Activated CD8-positive, alpha-beta memory T cell treated with anti-CD3 and anti-CD28 coated beads for 36 hours (primary cell): ENCODE measurements around the gene ZNF81. TPM values are rescaled to one million over a fixed set of nuclear protein-coding genes. Genes with fewer than 3 reads are reported as not detected.
"Not testable (repeated sequence)": the region's sequence is repeated elsewhere in the genome, so short reads cannot be mapped to it uniquely, and the experiment has no call there.

Experiments used
- CTCF ChIA-PET: fragments of 350-600 bp; sonication (Branson Sonifier 250); formaldehyde crosslinking; loops from one replicate; lab custom pipeline; 2021; ENCODE audit warnings: antibody characterized with exemption; lab: Charles Lee
- POLR2A ChIA-PET: fragments of 350-600 bp; sonication (Branson Sonifier 250); formaldehyde crosslinking; loops from one replicate; lab custom pipeline; 2021; ENCODE audit warnings: antibody characterized with exemption; lab: Charles Lee
- total RNA-seq, 2 experiments: library from RNA; stranded (reverse); gene quantifications; one replicate each; pipeline ENCODE4 v1.2.3, GENCODE V29; 2021

Gene ZNF81
- total RNA-seq, 2 experiments from 2014 or later = 5.5 to 5.7 TPM

DNA sequence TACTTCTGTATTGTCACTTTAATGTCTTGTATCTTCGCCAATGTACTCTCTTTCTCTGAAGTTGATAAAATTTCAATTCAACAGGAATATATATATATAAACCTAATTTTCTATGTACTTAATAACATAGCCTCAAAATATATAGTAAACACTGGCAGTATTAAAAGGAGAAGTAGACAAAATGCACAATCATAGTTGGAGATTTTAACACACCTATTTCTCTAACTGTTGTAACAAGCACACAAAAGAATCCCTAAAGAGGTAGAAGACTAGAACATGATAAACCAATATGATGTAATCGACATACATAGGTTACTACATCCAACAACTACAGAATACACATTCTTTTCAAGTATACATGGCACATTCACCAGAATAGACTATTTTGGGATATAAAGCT, 65.5 kb downstream of the ZNF81 start:
- ChIA-PET POLR2A (no interaction called here), CTCF (no interaction called here)

DNA sequence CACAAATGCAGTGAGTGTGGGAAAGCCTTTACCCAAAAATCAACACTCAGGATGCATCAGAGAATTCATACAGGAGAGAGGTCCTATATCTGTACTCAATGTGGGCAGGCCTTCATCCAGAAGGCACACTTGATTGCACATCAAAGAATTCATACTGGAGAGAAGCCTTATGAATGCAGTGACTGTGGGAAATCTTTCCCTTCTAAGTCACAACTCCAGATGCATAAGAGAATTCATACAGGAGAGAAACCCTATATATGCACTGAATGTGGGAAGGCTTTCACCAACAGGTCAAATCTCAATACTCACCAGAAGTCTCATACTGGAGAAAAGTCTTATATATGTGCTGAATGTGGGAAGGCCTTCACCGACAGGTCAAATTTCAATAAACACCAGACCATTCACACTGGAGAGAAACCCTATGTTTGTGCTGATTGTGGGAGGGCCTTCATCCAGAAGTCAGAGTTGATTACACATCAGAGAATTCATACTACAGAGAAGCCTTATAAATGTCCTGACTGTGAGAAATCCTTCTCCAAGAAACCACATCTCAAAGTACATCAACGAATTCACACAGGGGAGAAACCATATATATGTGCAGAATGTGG, 79.3 kb downstream of the ZNF81 start:
- POLR2A ChIA-PET = no interaction called here
- CTCF ChIA-PET = no interaction called here

DNA sequence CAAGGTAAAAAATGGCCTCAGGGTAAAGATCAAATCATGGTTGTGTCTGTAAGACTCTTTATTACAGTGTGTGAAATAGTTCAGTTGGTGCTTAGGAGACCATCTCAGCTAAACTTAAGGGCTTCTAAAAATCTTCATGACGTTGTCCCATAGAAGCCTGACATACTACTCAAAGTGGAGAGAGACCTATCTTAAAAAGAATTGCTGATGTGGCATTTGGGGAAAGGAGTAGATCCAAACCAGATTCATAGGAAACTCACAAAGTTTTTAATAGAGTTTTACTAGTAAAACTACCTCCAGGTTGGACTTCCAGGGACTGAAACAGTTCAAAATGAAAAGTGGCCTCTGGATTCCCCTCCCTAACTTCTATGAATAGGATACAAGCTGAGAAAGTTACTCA, 81.6 kb downstream of the ZNF81 start:
- CTCF ChIA-PET = no interaction called here

DNA sequence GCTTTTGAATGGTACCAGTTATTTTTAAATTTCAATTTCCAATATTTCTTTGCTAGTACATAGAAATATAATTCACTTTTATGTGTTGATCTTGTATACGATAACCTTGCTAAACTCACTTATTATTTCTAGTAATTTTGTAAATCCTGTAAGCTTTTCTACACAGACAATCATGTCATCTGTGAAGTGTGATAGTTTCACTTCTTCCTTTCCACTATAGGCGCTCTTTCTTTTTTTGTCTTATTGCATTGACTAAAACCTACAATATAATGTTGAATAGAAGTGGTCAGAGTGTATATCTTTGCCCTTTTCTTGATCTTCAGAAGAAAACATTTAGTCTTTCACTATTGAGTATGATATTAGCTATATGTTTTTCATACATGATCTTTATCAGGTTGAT, 90.5 kb downstream of the ZNF81 start:
- ChIA-PET POLR2A (no interaction called here), CTCF (no interaction called here)

More for the DNA sequence above, 81.6 kb downstream of the ZNF81 start:
- POLR2A ChIA-PET = no interaction called here

DNA sequence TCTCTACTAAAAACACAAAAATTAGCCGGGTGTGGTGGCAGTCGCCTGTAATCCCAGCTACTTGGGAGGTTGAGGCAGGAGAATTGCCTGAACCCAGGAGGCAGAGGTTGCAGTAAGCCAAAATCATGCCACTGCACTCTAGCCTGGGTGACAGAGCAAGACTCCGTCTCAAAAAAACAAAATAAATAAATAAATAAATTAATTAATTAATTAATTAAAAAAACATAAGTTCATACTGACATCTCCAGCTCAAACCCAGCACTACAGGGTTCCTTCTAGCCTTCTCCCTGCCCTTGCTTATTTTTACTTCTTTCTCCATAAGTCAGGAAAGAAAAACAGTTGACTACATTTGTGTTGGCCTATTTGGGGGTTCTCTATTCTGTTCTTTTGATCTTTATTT, 95.3 kb downstream of the ZNF81 start:
- POLR2A ChIA-PET, CTCF ChIA-PET: not testable (repeated sequence)

DNA sequence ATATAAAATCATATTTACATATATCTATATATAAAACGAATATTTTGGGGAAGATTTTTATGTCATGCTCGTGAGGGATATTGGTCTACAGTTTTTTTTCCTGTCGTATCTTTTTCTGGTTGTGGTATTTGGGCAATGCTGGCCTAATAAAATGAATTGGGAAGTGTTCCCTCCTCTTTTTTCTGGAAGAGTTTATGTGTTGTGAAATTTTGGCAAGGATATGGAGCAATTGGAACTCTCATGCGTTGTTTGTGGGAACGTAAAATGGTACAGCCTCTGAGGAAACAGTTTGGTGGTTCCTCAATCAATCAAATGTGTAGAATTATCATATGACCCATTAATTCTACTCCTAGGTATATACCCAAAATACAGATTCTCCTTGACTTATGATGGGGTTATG, 97.2 kb downstream of the ZNF81 start:
- ChIA-PET POLR2A (no interaction called here), CTCF (no interaction called here)

DNA sequence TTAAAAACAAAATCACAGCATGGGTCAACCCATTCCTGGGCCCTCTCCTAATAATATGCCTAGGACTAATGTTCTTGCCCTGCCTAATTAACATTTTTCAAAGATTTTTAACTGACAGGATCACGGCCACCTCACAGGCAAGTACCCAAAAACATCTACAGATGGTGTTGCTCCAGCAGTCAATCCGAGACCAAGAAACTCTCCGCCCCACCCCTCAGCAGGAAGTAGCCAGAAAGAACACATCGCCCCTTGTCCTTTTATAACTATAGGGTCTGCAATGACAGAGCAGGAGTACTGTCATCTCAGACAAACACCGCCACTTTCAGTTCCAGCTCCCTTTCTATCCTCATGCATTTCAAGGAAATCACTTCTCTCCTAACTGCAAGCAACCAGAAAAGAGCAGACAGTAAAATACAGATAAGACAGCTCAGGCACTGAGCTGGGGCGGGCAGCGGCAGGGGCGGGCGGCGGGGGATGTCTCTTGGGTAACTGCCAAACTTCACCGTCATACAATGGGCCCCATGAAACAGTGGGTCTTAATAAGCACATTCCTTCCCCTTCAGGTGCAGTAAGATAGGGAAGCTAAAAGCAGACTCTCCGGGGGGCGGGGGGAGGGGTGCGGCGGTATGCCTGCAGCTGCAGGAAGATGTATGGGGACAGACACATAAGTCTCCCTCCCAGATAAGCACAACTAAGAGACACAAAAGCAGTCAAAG, 99.7 kb downstream of the ZNF81 start:
- CTCF ChIA-PET = no interaction called here
- POLR2A ChIA-PET = no interaction called here

DNA sequence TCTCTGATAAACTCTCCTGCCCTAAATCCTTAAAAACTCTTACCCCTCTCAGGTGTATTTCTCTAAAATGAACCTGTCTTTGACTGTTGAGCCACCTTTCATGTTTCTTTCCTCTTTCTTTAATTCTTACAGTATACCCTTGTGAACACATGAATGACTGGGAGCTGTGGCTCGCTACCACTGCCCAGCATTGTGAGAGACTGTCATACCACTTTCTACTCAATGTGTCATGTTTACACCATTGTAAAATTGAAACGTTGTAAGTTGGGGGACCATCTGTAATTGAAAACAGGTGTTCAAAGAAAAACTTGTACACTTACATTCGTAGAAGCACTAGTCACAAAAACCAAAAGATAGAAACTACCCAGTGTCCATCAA, 100.2 kb downstream of the ZNF81 start:
- ChIA-PET CTCF (no interaction called here), POLR2A (no interaction called here)

DNA sequence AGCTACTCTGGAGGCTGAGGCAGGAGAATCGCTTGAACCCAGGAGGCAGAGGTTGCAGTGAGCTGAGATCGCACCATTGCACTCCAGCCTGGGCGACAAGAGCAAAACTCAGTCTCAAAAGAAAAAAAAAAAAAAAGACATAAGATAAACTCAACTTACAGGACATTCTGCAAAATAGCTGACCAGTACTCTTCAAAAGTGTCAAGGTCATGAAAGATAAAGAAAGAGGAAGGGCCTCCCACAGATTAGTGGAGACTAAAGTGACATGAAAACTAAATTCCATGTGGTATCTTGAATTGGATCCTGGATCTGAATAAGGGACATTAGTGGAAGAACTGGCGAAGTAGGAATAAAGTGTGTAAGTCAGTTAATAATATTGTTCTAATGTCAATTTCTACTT, 103.7 kb downstream of the ZNF81 start:
- ChIA-PET CTCF (no interaction called here), POLR2A (no interaction called here)

DNA sequence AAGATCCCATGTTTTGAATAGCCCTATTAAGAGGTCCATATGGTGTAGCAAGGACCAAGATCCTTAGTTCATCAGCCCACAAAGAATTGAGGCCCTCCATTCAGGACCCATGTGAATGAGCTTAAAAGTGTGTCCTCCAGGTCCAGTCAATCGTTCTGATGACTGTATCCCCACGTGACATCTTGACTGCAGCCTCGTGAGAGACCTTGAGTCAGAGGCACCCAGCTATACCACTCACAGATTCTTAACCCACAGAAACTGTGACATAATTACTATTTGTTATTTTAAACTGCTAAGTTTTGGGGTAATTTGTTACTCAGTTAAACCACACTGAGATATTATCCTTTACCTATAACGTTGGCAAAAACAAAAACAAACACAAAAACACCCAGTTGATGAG, 104.7 kb downstream of the ZNF81 start:
- POLR2A ChIA-PET = no interaction called here
- CTCF ChIA-PET = no interaction called here

DNA sequence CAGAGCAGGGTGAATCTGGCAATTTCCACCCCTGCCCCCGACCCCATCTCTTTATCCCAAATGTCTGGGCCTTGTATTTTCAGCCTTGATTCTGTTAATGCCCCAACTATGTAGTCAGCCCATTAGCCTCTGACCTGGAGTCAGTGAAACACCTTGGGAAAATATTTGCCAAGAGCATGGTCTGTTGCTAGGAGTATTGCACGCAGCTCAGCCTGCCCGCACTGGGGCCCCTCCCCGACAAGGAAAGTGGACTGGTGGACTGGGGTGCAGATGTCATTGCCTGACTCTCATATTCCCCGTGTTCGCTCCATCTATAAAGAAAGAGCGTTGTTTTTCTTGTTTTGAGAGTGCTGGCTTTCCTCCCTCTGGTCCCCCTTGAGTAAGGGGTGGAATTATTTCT, 118.6 kb downstream of the ZNF81 start:
- POLR2A ChIA-PET, CTCF ChIA-PET: not testable (repeated sequence)

DNA sequence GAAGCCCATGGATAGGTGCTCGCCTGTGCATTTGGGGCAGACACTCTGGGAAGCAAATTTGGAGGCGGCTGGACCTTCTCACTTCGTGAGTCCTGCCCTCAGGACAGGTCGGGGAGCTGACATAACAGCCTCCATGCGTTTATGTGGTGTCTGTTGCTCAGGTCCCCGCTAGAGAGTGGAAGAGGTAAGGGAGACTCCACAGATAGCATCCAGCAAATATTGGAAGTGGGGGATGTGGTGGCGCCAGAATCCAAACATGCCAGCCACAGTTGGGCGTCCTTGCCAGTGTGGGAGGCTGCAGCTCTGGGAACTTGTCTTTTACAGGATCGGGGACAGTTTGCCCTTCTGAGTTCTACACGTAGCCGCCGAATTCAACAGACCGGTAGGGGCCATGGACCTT, 119.3 kb downstream of the ZNF81 start:
- ChIA-PET CTCF (no interaction called here), POLR2A (no interaction called here)

DNA sequence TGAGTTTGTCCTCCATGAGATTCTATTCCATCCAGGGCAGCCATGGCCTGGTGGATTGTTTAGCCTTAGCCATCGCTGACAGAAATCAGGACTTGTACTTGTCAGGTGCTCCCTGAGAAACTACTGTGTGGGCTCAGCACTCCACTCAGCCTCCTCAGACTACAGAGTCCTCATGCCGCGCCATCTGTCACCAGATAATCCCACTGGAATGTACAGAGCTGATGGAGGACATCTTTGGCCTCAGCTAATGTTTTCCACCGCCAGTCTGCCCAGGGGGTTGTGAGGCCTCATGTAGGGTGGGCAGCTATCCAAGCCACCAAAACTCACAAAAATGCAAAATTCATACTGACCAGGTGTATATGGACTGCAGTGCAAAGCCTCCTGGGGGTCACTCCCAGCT, 121.5 kb downstream of the ZNF81 start:
- POLR2A ChIA-PET = not testable (repeated sequence)
- CTCF ChIA-PET = interaction anchor here (1.9 kb wide), 1 partner anchor 69 kb away, joined by 8 read pairs; no protein-coding TSS in a partner anchor

DNA sequence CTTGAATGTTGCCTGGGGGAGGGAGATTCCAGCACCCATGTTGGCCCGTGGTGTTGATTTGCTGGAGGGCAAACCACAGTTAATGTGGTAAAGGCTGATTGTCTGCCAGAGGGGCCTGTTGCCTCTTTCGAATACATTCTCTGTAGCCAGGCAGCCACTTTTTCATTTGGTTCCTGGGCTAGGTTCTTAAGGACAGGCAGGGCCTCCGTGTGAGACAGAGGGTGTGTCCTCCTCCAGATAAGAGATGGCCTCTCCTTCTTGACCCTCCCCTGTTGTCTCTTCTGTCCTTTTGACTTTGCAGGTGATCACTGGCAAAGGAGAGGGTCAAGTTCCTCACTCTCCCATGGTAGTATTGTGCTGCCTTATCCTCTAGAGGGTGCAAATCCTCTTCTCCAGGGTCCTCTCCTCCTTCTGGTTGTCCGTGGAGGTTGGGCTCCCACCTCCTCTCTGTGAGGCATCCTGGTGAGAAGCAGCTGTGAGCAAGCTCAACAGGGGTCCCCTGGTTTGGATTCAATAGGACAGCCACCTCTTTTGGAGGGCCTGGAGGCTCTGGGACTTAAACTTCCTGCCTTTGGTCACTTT, 122.2 kb downstream of the ZNF81 start:
- ChIA-PET POLR2A (no interaction called here), CTCF (interaction anchor here (1.9 kb wide), 1 partner anchor 69 kb away, joined by 8 read pairs; no protein-coding TSS in a partner anchor)

DNA sequence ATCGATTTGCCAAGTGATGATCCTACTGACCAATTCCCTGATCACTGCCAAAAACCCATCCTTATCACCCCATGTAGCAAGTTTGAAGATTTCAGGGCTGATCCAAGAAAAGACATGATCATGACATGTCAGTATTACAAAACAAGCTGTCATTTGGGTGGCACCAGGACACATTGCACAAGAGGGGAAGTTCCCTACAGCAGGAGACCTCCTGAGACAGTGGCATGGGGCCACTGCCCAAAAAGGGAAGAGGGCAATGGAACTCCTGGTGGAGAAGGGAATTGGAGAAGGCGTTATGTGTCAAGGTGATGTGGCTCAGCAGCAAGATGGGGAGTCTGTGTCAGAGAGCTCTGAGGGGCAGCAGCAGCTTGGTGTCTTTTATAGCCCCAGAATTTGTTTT, 123.7 kb downstream of the ZNF81 start:
- ChIA-PET CTCF (no interaction called here), POLR2A (no interaction called here)

DNA sequence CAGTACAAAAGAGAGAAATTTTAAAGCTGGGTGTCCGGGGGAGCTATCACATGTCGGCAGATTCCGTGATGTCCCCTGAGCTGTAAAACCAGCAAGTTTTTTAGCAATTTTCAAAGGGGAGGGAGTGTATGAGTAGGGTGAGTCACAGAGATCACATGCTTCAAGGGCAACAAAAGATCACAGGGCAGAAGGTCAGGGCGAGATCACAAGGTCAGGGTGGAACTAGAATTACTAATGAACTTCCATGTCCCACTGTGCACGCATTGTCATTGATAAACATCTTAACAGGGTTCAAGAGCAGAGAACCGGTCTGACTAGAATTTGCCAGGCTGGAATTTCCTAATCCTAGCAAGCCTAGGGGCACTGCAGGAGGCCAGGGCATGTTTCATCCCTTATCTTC, 125.1 kb downstream of the ZNF81 start:
- POLR2A ChIA-PET, CTCF ChIA-PET: not testable (repeated sequence)

DNA sequence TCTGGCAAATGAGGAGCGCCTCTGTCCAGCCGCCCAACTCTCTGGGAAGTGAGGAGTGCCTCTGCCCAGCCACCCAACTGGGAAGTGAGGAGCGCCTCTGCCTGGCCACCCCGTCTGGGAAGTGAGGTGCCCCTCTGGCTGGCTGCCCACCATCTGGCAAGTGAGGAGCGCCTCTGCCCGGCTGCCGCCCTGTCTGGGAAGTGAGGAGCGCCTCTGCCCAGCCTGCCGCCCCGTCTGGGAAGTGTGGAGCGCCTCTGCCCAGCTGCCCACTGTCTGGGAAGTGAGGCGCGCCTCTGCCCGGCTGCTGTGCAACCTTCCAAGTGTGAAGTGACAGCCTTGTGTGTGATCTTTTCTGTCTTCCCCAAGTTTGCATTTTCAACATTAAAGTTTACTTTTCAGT, 128.8 kb downstream of the ZNF81 start:
- POLR2A ChIA-PET, CTCF ChIA-PET: not testable (repeated sequence)
